Mucosa of descending colon (tissue), 3 donors: ENCODE data around the gene DNAH12. TPM values are rescaled to one million over a fixed set of nuclear protein-coding genes. Genes with fewer than 3 reads are reported as not detected.
"Not testable (repeated sequence)": the region's sequence is repeated elsewhere in the genome, so short reads cannot be mapped to it uniquely, and the experiment has no call there.

ENCODE experiments used
- ATAC-seq: fragments of 200-7000 bp; cut with Tn5 transposase; one replicate; pipeline ENCODE4 v1.9.1; 2020; ENCODE audit warnings: mild to moderate bottlenecking, moderate library complexity
- DNase-seq, 3 donors: peaks; one replicate each; pipeline ENCODE4 v3.0.0-alpha.2; 2020
- H3K36me3 ChIP-seq: fragments of 200-600 bp; one replicate; pipeline ENCODE4 v1.8.0; 2021; ENCODE audit warnings: low read depth, mild to moderate bottlenecking
- H3K4me1 ChIP-seq: fragments of 200-600 bp; one replicate; pipeline ENCODE4 v1.8.0; 2021; ENCODE audit warnings: low read depth, mild to moderate bottlenecking
- H3K4me3 ChIP-seq: fragments of 200-600 bp; one replicate; pipeline ENCODE4 v1.8.0; 2021; ENCODE audit warnings: mild to moderate bottlenecking
- H3K9me3 ChIP-seq: fragments of 200-600 bp; one replicate; pipeline ENCODE4 v1.8.0; 2021; ENCODE audit warnings: mild to moderate bottlenecking
- CTCF ChIP-seq: fragments of 200-600 bp; IDR thresholded peaks from one replicate; pipeline ENCODE4 v1.8.0; 2022; ENCODE audit warnings: antibody characterized with exemption, mild to moderate bottlenecking
- intact Hi-C, 2 donors: fragments of 100-400 bp; cut with DNase I in 1 of 2; cut with micrococcal nuclease in 1 of 2; formaldehyde crosslinking; loops; one replicate each; pipeline versions ENCODE4 v1.11.0 to v1.11.1; 2022; cut with DNase I, micrococcal nuclease
- total RNA-seq, 3 donors: library from RNA; stranded (reverse); fragmentation: NEBNext Ultra II Directional in 2 of 3; extraction: Animal tissue kit (Norgen Biotek cat#: 25700) in 2 of 3; gene quantifications; one replicate each; pipeline versions ENCODE4 v1.2.1 to v1.2.4, GENCODE V29; 2021 to 2023
- donor health status: DM: no; HTN: no; CAD: no; lungs with moderate emphysema.
- donor health status: DM: no; HTN: no; CAD: no.
- donor health status: DM: no; HTN: yes; CAD: no.

DNAH12 gene
- total RNA-seq, 3 donors from 2014 or later = 0.07 to 0.26 (median 0.16) TPM

GRCh38 chr3:57354768-57355167 lies 189.4 kb downstream of the DNAH12 start:
- no peak overlapping the region for H3K4me3 ChIP-seq

GRCh38 chr3:57350271-57350670 lies 193.9 kb downstream of the DNAH12 start:
- no peaks in the 10 kb centered on the region for H3K36me3 ChIP-seq
- TF ChIP-seq CTCF = no peak
- no peak for DNase-seq
- H3K4me3 ChIP-seq = no peak overlapping the region
- ATAC-seq = no peak
- H3K9me3 ChIP-seq = no peaks in the 10 kb centered on the region
- no peaks in the 10 kb centered on the region for H3K4me1 ChIP-seq
- intact Hi-C loops = no loop called here

More at GRCh38 chr3:57354768-57355167, 189.4 kb downstream of the DNAH12 start:
- ATAC-seq = no peak
- TF ChIP-seq CTCF = no peak
- Histone ChIP-seq H3K9me3 (no peaks in the 10 kb centered on the region), H3K36me3 (no peaks in the 10 kb centered on the region), H3K4me1 (no peaks in the 10 kb centered on the region)
- no peak for DNase-seq
- intact Hi-C loops = no loop called here

GRCh38 chr3:57339071-57339642 lies 205.0 kb downstream of the DNAH12 start:
- H3K4me1 ChIP-seq, H3K36me3 ChIP-seq, H3K4me3 ChIP-seq, intact Hi-C loops, H3K9me3 ChIP-seq, ATAC-seq, DNase-seq: not testable (repeated sequence)

GRCh38 chr3:57338272-57339070 lies 205.7 kb downstream of the DNAH12 start:
- DNase-seq, H3K9me3 ChIP-seq, ATAC-seq, H3K4me1 ChIP-seq, H3K4me3 ChIP-seq, intact Hi-C loops, H3K36me3 ChIP-seq: not testable (repeated sequence)

GRCh38 chr3:57335283-57335938 lies 208.7 kb downstream of the DNAH12 start:
- H3K4me1 ChIP-seq = no peaks in the 10 kb centered on the region
- no peaks in the 10 kb centered on the region for H3K36me3 ChIP-seq
- no peaks in the 10 kb centered on the region for H3K9me3 ChIP-seq
- no peak for TF ChIP-seq CTCF
- ATAC-seq (no peak), DNase-seq (no peak)
- intact Hi-C loops = no loop called here
- H3K4me3 ChIP-seq = no peak overlapping the region

GRCh38 chr3:57331078-57331610 lies 213.0 kb downstream of the DNAH12 start:
- no peaks in the 10 kb centered on the region for H3K9me3 ChIP-seq
- H3K4me1 ChIP-seq = no peaks in the 10 kb centered on the region
- intact Hi-C loops = no loop called here
- no peak overlapping the region for H3K4me3 ChIP-seq
- no peak for ATAC-seq
- DNase-seq = no peak
- no peak for TF ChIP-seq CTCF
- H3K36me3 ChIP-seq = no peaks in the 10 kb centered on the region

- H3K9me3 ChIP-seq, DNase-seq, intact Hi-C loops, H3K36me3 ChIP-seq, H3K4me1 ChIP-seq, ATAC-seq, H3K4me3 ChIP-seq: not testable (repeated sequence)
These were observed 217.6 kb downstream of the DNAH12 start for GRCh38 chr3:57326498-57326897.
